ENCODE results near the gene TCF3.
"Not testable (repeated sequence)": the region's sequence is repeated elsewhere in the genome, so short reads cannot be mapped to it uniquely, and the experiment has no call there.

Gene TCF3

GRCh38 chr19:1652471-1653299, at the start of gene TCF3:
TSS of gene TCF3 (minus strand) at chr19:1652615. CDS start at chr19:1650248, 2,367 bp downstream.
- peak; percentile 99 for DNase-seq

DNA sequence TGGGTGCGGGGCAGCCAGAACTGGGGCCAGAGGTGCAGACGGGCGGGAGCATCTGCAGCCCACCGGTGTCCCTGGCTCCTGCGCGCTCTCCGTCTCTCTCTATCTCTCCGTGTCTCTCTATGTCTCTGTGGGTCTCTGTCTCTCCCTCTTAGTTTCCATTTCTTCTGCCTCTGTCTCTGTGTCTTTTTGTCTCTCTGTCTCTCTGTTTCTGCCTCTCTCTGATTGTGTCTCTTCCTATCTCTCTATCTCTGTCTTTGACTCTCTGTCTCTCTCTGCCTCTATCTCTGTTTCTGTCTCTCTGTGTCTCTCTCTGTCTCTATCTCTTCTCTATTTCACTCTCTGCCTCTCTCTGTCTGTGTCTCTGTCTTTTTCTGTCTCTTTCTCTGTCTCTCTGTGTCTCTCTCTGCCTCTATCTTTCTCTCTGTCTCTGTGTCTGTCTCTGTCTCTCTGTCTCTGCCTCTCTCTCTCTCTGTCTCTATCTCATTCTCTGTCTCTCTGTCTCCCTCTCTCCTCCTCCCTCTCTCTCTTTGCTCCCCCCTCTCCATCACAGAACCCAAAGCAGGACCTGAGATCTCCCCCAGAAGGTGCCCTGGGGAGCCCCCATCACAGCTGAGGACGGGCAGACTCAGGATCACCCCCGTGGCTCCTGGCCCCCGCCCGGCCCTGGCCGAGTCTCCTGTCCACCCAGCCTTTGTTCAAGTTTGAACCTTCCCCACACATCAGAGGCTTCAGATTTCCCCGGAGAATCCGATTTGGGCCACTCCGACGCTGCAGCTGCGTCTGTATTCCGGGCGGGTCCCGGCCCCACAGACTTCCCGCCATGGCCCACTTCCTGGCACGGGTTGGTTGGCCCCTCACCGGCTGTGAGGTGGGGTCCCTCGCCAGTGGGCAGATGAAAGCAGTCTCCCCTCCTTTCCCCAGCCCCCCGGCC, 48.6 kb upstream of the TCF3 start:
- DNase-seq: no peak

DNA sequence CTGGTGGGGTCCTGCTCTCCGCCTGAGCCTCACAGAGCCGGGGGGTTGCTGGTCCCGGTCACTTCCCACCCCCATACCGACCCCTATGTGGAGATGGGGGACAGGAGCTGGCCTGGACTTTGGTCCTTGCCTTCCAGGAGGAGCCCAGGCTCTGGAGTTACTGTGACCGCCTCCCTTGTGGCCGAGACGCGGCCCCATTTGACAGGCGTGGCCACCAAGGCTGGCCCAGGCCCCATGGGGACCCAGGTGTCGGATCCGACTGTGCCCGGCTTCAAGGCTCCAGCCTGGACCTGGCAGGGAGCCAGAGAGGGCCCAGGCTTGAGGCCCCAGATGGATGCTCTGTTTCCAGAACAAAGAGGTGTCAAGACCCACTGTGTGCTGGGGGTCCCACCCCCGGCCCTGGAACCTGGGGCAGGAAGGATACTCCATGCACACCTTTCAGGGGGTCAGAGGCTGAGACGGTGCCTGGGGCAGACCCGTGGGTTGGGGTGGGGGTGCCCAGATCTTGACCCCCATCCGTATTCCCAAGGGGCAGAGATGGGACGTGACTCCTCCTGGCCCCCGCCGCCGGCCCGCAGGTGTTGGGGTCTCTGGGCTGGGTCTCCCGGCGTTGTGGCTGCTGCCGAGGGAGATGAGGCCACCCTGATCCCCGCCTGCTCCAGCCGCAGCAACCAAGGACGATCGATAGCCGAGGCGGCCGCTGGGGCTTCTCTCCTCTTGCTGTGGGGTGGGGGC, 47.8 kb upstream of the TCF3 start:
- DNase-seq: no peak

- no peak for DNase-seq
These were observed 47.0 kb upstream of the TCF3 start for GRCh38 chr19:1699386-1699785.

DNA sequence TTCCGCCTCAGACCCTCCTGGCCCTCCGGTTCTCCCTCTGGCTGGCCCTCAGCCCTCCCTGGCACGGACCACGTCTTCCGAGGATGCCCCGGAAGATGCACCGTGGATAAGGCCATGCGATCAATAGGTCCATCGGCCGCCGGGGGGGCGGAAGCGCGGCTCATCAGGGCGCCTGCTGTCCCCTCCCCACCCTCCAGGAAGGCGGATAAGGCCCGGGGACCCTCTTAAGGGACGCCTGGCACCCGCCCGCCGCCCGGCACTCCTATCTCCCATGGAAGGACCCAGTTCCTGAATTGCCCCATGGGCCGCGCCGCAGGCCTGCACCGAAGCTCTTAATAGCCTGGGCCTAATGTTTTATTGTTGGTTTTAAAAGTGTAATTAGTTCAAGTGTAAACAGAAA, 46.2 kb upstream of the TCF3 start:
- no peak for DNase-seq

DNA sequence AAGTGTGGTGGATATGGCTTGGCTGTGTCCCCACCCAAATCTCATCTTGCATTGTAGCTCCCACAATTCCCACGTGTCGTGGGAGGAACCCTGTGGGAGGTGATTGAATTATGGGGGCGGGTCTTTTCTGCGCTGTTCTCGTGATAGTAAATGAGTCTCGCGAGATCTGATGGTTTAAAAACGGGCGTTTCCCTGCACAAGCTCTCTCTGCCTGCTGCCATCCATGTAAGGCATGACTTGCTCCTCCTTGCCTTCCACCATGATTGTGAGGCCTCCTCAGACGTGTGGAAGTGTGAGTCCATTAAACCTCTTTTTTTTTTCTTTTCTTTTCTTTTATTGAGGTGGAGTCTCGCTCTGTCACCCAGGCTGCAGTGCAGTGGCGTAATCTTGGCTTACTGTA, 43.1 kb upstream of the TCF3 start:
- not testable (repeated sequence) for DNase-seq

GRCh38 chr19:1691589-1692290, 39.3 kb upstream of the TCF3 start:
- DNase-seq: no peak

GRCh38 chr19:1690699-1691307, 38.4 kb upstream of the TCF3 start:
- DNase-seq: peak; percentile 80

- not testable (repeated sequence) for DNase-seq
These were observed 33.4 kb upstream of the TCF3 start for GRCh38 chr19:1685785-1686184.

- no peak for DNase-seq
These were observed 32.6 kb upstream of the TCF3 start for GRCh38 chr19:1685046-1685445.

DNA sequence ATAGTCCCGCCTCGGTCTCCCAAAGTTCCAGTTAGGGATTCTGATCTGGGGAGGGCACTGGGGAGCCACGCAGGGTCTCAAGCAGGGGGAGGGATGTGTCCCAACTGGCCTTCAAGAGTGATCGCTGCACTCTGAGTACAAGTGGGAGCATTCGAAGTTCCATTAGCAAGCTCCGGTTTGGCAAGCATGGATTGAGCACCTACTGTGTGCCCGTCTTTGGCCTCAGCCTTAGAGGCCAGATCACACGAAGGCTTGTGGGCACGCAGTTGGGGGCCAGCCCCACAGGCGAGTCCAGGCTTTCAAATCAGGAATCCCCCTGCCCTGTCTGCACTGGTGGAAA, 32.1 kb upstream of the TCF3 start:
- DNase-seq: no peak

DNA sequence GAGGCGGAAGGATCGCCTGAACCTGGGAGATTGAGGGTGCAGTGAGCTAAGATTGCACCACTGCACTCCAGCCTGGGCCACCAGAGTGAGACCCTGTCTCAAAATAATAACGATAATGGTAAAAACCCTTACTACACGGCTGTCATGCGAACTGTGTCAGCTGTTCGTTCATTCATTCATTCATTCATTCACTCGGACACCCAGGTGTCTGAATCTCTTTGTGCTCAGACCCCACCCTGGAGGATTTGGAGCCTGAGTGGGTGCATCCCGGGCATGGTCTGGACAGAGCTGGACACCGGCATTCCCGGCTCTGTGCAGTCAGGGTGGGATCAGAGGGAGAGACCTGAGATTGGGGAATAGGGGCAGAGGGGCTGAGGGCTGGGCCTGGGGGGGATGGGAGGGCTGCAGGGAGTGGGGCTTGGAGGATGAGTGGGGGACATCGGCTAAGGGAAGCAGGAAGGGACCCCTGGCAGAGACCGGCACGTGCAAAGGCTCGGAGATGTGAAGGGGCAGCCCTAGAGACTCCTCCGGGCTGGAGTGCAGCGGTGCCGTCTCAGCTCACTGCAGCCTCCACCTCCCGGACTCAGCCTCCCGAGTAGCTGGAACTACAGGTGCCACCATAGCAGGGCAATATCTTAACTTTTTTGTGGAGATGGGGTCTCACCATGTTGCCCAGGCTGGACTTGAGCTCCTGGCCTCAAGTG, 31.6 kb upstream of the TCF3 start:
- no peak for DNase-seq

GRCh38 chr19:1680976-1681375, 28.6 kb upstream of the TCF3 start:
- DNase-seq: no peak

DNA sequence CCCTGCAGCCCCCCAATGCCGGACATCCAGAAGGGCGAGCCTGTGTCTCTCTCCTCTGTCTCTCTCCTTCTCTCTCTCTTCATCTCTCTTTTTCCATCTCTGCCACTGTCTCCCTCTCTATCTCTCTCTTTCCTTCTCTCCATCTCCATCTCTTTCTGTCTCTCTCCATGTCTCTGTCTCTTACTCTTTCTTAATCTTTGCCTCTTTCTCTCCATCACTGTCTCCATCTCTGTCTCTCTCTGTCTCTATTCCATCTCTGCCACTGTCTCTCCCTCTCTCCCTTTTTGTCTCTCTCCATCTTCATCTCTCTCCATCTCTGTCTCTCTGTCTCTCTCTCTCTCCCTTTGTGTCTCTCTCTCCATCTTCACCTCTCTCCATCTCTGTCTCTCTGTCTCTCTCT, 25.7 kb upstream of the TCF3 start:
- DNase-seq: no peak

DNA sequence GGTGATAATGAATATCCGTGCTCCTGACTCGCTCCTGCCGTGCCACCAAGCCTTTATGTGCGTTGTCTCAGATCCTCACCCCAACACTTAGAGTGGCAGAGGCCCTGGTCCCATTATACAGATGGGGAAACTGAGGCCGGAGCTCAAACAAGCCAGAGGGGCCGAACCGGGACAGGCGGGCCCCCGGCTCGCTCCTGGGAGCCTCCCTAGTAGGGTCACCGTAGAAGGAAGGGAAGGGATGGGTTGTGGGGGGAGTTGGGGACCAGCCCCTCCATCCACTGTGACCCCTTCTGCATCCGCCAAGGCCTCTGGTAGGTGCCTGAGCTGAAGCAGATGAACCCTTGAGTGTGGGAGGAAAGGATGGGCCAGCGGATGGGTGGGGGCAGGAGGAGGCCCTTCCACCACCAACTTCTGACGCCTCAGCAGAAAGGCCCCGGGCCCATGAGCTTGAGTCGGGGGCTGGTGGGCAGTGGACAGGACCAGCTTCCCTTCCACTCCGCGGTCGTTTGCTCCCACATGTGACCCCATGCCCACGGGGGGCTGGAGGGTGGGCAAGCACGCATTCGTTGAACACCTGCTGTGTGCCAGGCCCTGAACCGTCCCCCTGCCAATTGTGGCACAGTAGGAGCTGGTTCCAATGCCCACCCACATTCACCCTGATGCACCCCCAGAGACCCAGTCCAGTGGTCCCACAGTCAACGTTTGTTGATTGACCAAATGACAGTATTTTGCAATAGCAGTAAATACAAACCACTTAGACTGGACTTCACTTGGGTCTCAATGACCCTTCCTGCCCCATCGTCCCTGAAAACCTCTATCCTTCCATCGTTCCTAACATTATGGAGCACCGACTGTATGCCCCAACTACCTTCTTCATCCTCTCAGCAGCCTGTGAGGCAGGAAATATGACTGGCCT, 24.2 kb upstream of the TCF3 start:
- DNase-seq: no peak

- no peak for DNase-seq
These were observed 23.4 kb upstream of the TCF3 start for GRCh38 chr19:1675633-1676350.

- no peak for DNase-seq
These were observed 21.9 kb upstream of the TCF3 start for GRCh38 chr19:1674293-1674679.

- no peak for DNase-seq
These were observed 21.4 kb upstream of the TCF3 start for GRCh38 chr19:1673645-1674292.

Measured in activated effector memory CD4-positive, alpha-beta T cell treated with anti-CD3 and anti-CD28 coated beads, Interleukin-2, amount 50 U/mL, for 16 hours (primary cell).